HG02642 (cell line): ENCODE data around the gene KAT6B.
"Not testable (repeated sequence)": the region's sequence is repeated elsewhere in the genome, so short reads cannot be mapped to it uniquely, and the experiment has no call there.

Source experiments
- ATAC-seq: cut with Tn5 transposase; IDR thresholded peaks from one replicate; pipeline ENCODE4 v1.9.1; 2021; ENCODE audit warnings: mild to moderate bottlenecking; ENCODE audit not compliant: unreplicated experiment, poor library complexity

The KAT6B gene

GRCh38 chr10:74883428-74883827 lies 57.0 kb downstream of the KAT6B start:
- ATAC-seq, result no peak

- no peak for ATAC-seq
These were observed 61.3 kb downstream of the KAT6B start for GRCh38 chr10:74887614-74888284.

GRCh38 chr10:74888962-74889661 lies 62.7 kb downstream of the KAT6B start:
- ATAC-seq, result no peak

- ATAC-seq, result no peak
These were observed 63.2 kb downstream of the KAT6B start for GRCh38 chr10:74889662-74889998.

GRCh38 chr10:74890460-74890859 lies 64.1 kb downstream of the KAT6B start:
- no peak for ATAC-seq

GRCh38 chr10:74891053-74891452 lies 64.7 kb downstream of the KAT6B start:
- no peak for ATAC-seq

- ATAC-seq, result no peak
These were observed 66.4 kb downstream of the KAT6B start for GRCh38 chr10:74892839-74893238.

GRCh38 chr10:74893329-74893728 lies 66.9 kb downstream of the KAT6B start:
- not testable (repeated sequence) for ATAC-seq

- ATAC-seq, result no peak
These were observed 70.6 kb downstream of the KAT6B start for GRCh38 chr10:74896788-74897527.

- peak; percentile 57 for ATAC-seq
These were observed 72.0 kb downstream of the KAT6B start for GRCh38 chr10:74898201-74898976.

- peak; percentile 54 for ATAC-seq
These were observed 73.9 kb downstream of the KAT6B start for GRCh38 chr10:74900297-74900696.

- ATAC-seq, result no peak
These were observed 74.9 kb downstream of the KAT6B start for GRCh38 chr10:74901301-74901700.

GRCh38 chr10:74901867-74902450 lies 75.6 kb downstream of the KAT6B start:
- ATAC-seq, result no peak

- no peak for ATAC-seq
These were observed 77.1 kb downstream of the KAT6B start for GRCh38 chr10:74903491-74903890.

GRCh38 chr10:74906611-74907198 lies 80.3 kb downstream of the KAT6B start:
- ATAC-seq, result no peak

- ATAC-seq, result no peak
These were observed 83.3 kb downstream of the KAT6B start for GRCh38 chr10:74909670-74910069.

GRCh38 chr10:74910241-74910975 lies 84.0 kb downstream of the KAT6B start:
- no peak for ATAC-seq

GRCh38 chr10:74910976-74911350 lies 84.6 kb downstream of the KAT6B start:
- no peak for ATAC-seq

- no peak for ATAC-seq
These were observed 85.8 kb downstream of the KAT6B start for GRCh38 chr10:74912182-74912581.
